HG03159 (cell line): Measurements from ENCODE around the gene VCX3A.
"Not testable (repeated sequence)": the region's sequence is repeated elsewhere in the genome, so short reads cannot be mapped to it uniquely, and the experiment has no call there.

ENCODE experiments used
- ATAC-seq: cut with Tn5 transposase; IDR thresholded peaks from one replicate; pipeline ENCODE4 v1.9.1; 2021; ENCODE audit warnings: mild to moderate bottlenecking, moderate library complexity; ENCODE audit not compliant: unreplicated experiment

Gene VCX3A

DNA sequence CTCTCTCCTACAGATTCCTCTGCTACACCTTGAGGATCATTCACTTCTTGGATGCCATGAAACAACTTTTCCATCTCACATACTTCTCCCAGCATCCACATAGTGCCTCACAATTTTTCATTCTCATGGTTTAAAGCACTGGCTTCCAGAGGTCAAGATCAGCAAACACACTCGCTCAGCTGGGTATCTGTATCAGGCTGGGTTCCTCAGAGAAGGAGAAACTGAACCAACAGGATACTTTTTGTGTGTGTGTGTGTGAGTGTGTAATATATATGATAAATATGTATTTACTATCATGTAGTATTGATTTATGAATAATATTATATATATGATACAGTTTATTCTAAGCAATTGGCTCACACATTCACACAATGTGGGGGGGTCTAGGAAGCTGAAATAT, at the start of gene VCX3A:
VCX3A (minus strand) TSS at position 101 of the 400 bp plus-strand sequence. CDS start 621 bp downstream, outside the sequence.
- ATAC-seq, result not testable (repeated sequence)

DNA sequence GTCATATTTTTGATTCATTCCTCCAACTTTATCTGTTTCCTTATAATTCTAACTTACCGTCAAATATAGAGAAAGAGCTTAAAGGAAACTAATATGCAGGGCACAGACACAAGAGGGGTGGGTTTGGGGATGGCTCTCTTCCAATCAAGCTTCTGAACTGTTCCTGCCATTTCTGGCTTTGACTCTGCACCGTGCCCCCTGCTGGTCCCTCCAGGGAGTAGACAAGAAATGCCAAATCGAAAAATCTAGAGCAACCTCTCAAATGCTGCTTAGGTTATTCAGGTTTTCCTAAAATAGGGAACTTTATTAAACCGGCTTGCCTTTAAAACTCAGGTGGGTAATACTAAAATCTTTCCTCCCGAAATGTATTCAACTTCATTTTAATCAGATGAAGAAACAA, 39.8 kb upstream of the VCX3A start:
- ATAC-seq, result no peak

DNA sequence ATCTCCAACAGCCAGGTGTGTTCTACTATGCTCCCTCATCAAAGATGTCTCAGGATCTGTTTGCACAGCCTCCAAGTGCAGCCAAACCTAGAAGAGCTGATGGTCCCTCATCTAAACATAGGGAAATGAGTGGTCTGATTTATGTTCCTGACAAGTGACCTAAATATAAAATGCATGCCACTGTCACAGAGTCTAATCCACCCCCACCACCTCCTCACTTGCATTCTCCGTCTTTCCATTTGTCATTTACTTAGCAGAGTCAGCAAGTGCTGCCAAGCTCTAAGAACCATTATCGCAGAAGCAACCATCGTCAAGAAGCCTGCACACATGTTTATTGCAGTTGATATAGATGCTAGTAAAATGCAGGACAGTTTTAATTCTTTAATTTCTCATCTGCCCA, 33.1 kb upstream of the VCX3A start:
- ATAC-seq, result no peak

DNA sequence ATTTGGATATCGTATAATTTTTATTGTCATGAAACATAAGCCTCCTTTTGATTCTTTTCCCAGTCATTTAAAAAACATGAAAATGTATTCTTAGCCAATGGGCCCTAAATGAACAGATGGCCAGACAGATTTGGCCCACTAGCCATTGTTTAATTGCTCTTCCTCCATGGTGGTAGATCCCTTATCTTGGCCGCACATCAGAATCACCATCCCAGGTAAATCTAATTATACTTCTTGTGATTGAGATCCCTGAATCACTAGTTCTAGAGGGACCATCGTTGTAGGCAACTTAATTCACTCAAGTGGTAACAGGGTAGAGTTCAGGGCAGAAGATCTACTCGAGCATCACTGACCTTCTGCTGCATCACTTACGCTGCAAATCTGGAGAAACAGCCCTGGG, 24.1 kb upstream of the VCX3A start:
- ATAC-seq, result no peak

- no peak for ATAC-seq
These were observed 22.8 kb upstream of the VCX3A start for GRCh38 chrX:6557690-6558089.

DNA sequence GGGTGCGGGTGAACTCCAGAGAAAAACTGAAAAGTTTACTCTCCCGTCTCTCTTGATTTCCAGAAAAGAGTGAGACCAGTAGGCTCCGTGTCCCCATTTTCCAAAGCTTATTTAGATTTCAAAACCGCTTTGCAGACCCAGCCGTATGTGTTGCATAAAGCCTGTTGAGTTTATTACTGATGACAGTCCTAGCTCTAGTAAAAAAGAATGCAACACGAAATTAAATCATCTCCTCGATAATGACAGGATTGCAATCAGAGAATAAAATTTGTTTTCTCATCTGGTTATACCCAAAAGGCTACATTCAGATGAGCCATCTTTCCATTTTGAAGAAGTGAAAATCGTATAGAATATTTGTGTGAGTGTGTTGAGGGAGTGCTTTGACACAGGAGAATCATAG, 16.1 kb upstream of the VCX3A start:
- no peak for ATAC-seq

GRCh38 chrX:6545712-6546111, 10.8 kb upstream of the VCX3A start:
- ATAC-seq, result no peak

- no peak for ATAC-seq
These were observed 8.3 kb downstream of the VCX3A start for GRCh38 chrX:6526564-6527136.

DNA sequence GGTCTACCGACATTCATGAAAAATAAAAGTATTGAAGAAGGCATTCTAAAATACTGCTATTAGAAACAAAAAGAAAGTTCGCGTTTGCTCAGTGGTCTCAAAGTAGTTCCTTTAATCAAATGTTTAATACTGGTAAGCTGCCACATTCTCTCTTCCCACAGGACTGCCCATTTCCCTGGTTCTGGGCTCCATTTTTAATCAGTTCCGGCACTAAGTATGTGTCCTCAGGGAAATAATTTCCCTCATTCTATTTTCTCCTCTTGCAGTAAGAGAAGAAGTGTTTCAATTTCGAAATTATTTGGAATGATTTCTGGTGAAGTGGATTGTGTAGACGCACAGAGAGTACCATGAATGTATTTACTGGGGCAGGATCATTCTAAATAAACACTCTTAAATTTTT, 17.5 kb downstream of the VCX3A start:
- no peak for ATAC-seq

- ATAC-seq, result no peak
These were observed 28.5 kb downstream of the VCX3A start for GRCh38 chrX:6506444-6506843.

DNA sequence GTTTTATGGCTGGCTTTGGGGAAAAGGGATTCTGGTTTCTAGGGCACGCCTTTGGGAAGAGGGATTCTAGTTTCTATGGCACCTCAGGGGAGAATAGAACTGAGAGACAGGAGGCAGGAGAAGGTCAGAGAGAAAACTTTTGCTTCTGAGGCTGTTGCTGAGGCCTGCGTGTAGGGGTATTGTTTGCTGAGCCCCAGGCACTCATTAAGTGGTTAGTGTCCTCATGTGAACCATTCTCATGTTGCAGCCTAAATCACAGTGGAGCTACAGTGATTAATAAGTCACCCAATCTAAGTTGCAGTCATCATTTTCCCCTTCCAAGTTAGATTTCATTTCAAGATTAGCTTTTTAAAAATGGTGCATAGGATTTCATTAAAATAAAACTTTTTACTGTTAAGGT, 29.0 kb downstream of the VCX3A start:
- ATAC-seq, result no peak

DNA sequence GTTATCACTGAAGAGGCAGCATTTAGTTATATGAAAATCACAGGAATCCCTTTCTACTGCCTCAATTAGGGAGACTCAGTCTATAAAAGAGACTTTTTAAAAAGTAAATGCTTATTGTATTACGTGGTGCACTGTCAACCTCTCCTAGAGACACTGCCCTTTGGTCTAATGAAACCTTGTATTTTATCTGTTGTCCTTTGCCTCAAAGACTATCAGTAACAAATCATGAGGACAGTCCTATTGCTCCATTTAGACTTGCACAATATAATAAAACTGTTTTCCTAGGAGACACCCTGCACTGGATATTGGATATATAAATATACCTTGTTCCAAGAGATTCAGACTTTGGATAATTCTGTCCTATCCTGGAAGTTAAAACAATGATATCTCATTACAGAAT, 34.2 kb downstream of the VCX3A start:
- no peak for ATAC-seq

DNA sequence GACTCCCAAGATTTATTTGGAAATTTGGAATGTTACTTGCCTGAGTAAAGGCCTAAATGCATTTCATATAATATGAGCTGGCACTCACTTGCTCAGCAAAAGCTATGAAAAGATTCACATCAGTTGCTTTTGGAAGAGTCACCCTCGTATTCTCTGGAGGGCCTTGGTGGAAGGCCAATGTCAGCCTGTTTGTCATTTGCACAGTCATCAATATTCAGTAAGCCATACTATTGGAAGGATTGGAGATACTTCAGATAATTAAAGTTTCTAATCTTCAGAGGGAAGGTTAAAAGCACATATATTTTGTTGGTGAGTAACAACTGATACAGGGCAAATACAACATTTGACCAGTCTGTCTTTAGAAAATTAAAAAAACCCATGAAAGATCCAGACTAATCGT, 36.6 kb downstream of the VCX3A start:
- no peak for ATAC-seq
